HuH-7.5 (cell line): Measurements from ENCODE around the gene RPRML.

Experiments used
- DNase-seq: peaks from one replicate; pipeline ENCODE4 v3.0.0; 2011; ENCODE audit warnings: low spot score

RPRML gene

GRCh38 chr17:46944931-46945330 is 34.1 kb downstream of the RPRML start:
- no peak for DNase-seq

DNA sequence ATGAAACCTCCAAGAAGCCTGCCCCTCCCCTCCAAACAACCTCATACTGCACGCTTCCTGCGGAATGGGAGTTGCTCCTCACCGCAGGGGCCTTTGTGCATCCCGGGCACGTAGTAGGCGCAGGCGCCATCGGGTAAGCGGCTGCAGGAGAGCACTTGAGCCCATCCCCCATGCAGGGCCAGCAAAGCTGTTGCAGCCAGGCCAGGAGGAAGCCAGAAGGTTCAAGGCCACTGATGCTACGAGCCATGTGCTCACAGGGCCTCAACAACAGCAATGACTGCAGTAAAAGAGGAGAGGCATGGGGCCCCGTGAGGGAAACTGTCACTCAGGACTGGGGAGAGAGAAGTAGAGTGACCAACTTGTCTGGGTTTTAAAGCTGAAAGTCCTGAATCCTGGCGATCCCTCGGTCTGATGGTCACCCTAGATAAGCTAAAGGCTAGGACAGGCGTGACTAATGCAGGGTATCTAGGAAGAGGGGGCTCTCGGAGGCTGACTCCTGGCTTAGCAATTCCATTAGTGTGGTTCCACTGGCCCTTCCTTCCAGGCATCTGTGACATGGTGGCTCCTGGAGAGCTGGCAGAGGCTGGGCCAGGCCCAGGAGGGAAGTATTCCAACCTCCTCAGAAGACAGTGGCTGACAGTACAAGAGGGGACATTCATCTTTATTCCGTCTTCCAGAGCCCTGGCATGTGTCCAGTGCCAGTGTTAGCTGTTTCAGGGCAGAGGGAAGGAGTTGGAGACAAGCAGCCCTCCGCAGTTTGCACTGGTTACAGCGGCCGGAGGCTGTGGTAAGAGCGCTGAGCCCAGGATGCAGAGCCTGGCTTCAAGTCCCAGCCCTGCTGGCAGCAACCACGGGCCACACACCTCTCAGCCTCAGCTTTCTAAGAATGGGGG is 35.3 kb downstream of the RPRML start:
- DNase-seq = no peak

- no peak for DNase-seq
Observed at GRCh38 chr17:46943218-46943500, 35.9 kb downstream of the RPRML start.

- DNase-seq = no peak
Observed at GRCh38 chr17:46942441-46943217, 36.4 kb downstream of the RPRML start.

GRCh38 chr17:46940692-46941404 is 38.2 kb downstream of the RPRML start:
- DNase-seq = peak; percentile 84

DNA sequence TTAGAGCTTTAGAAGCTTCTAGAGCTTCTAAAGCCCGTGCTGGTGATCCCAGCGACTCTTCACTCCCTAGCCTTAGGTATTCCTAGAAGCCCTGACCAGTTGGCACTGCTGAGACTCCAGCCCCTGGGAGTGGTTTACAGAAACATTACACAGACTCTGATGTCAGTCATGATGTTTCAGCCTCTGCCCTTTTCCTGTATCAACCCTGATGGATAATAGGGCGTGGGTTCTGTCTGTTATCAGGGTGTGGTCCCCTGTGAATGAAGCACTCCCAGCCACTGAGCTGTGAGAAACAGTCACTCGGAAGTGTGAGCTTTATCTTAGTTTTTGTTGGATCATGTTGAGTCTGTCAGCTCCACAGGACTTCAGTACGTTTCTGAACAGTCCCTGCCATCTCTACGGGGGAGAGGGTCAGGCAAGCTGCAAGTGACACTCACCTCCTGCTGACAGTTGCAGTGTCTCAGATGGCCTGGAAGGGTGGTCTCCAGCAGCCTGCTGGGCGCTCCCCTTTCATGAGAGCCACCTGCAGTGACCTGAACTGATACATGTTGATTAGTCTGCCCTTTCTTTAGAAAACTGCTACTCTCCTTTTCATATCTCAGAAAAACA is 43.3 kb downstream of the RPRML start:
- DNase-seq = no peak

GRCh38 chr17:46931596-46931995 is 47.5 kb downstream of the RPRML start:
- DNase-seq = no peak

GRCh38 chr17:46930051-46930450 is 49.0 kb downstream of the RPRML start:
- DNase-seq = no peak

DNA sequence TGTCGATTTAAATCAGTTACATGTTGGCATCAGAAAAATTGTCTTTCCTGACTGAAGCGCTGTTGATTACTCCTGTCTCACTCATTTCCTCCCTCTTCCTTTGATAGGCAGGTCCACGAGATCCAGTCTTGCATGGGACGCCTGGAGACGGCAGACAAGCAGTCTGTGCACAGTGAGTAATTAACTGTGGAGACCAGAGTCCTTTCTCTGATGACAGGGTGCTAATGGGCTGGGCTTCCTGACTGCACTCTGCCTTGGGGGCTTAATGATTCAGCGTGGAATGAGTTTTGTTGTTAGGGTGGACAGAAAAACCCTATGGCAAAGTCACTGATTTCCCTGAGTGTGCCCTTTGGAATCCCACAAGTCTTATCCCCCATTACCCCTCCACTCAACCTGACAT is 49.6 kb downstream of the RPRML start:
- DNase-seq = no peak

GRCh38 chr17:46928467-46929261 is 50.4 kb downstream of the RPRML start:
- no peak for DNase-seq
